GM19397 (cell line): Measurements from ENCODE around the gene TRIOBP.
"Not testable (repeated sequence)": the region's sequence is repeated elsewhere in the genome, so short reads cannot be mapped to it uniquely, and the experiment has no call there.

Source experiments
- ATAC-seq: cut with Tn5 transposase; IDR thresholded peaks from one replicate; pipeline ENCODE4 v1.9.1; 2021; ENCODE audit warnings: mild to moderate bottlenecking, moderate library complexity; ENCODE audit not compliant: unreplicated experiment

Gene TRIOBP

GRCh38 chr22:37690901-37691504 is 5.8 kb upstream of the TRIOBP start:
- no peak for ATAC-seq

- ATAC-seq, result no peak
These were observed 4.1 kb upstream of the TRIOBP start for GRCh38 chr22:37692627-37693285.

- ATAC-seq, result not testable (repeated sequence)
These were observed 2.7 kb upstream of the TRIOBP start for GRCh38 chr22:37694131-37694530.

GRCh38 chr22:37696260-37696656 is 590 bp upstream of the TRIOBP start:
- ATAC-seq, result not testable (repeated sequence)

GRCh38 chr22:37697538-37697835 is 639 bp downstream of the TRIOBP start:
- no peak for ATAC-seq

- no peak for ATAC-seq
These were observed 4.4 kb downstream of the TRIOBP start for GRCh38 chr22:37701141-37701786.

GRCh38 chr22:37703906-37704305 is 7.1 kb downstream of the TRIOBP start:
- ATAC-seq, result no peak

- ATAC-seq, result no peak
These were observed 7.8 kb downstream of the TRIOBP start for GRCh38 chr22:37704645-37705044.

- no peak for ATAC-seq
These were observed 8.4 kb downstream of the TRIOBP start for GRCh38 chr22:37705205-37705604.

- ATAC-seq, result no peak
These were observed 12.0 kb downstream of the TRIOBP start for GRCh38 chr22:37708580-37709444.

- ATAC-seq, result no peak
These were observed 12.6 kb downstream of the TRIOBP start for GRCh38 chr22:37709445-37709765.

- no peak for ATAC-seq
These were observed 13.8 kb downstream of the TRIOBP start for GRCh38 chr22:37710675-37711074.

- no peak for ATAC-seq
These were observed 14.6 kb downstream of the TRIOBP start for GRCh38 chr22:37711490-37711889.

- no peak for ATAC-seq
These were observed 16.9 kb downstream of the TRIOBP start for GRCh38 chr22:37713761-37714160.

- no peak for ATAC-seq
These were observed 17.8 kb downstream of the TRIOBP start for GRCh38 chr22:37714634-37715033.

- no peak for ATAC-seq
These were observed 18.9 kb downstream of the TRIOBP start for GRCh38 chr22:37715760-37716159.

- ATAC-seq, result no peak
These were observed 19.9 kb downstream of the TRIOBP start for GRCh38 chr22:37716708-37717107.

- not testable (repeated sequence) for ATAC-seq
These were observed 20.4 kb downstream of the TRIOBP start for GRCh38 chr22:37717235-37717634.

- not testable (repeated sequence) for ATAC-seq
These were observed 21.0 kb downstream of the TRIOBP start for GRCh38 chr22:37717746-37718305.

- ATAC-seq, result no peak
These were observed 28.8 kb downstream of the TRIOBP start for GRCh38 chr22:37725551-37726240.
